Sigmoid colon (tissue), 3 donors: ENCODE results near the gene AGPAT1.

Experiments used
- CTCF ChIP-seq, 4 experiments: fragments of 450-650 bp in 3 of 4; fragments of 200-600 bp in 1 of 4; IDR thresholded peaks; one replicate each; pipeline ENCODE4 v1.5.1; 2016 to 2019; ENCODE audit warnings: antibody characterized with exemption in 4 of 4, mild to moderate bottlenecking in 3 of 4, moderate library complexity in 2 of 4
- POLR2A ChIP-seq, 2 donors: fragments of 450-650 bp; IDR thresholded peaks; one replicate each; pipeline ENCODE4 v1.6.1; 2016; ENCODE audit warnings: antibody characterized with exemption in 2 of 2, mild to moderate bottlenecking in 2 of 2, moderate library complexity in 2 of 2

- TF ChIP-seq POLR2A (IDR thresholded peaks at IDR 0.05) (no peak), CTCF (IDR thresholded peaks at IDR 0.05) (no peak)
Measured at GRCh38 chr6:32151863-32152768, 23.8 kb downstream of the AGPAT1 start, which contains the start of gene PRRT1.
